Panc1 (cell line): ENCODE data around the gene NUP93. TPM values are rescaled to one million over a fixed set of nuclear protein-coding genes. Genes with fewer than 3 reads are reported as not detected.

Experiments used
- ATAC-seq: fragments of 200-7000 bp; cut with Tn5 transposase; 2 replicates; pipeline ENCODE4 v1.9.1; 2020; ENCODE audit warnings: mild to moderate bottlenecking, moderate library complexity
- BruUV-seq: library from RNA; stranded (reverse); fragments of 400-500 nt; replicated peaks from 2 replicates; lab custom pipeline; 2021; lab: Mats Ljungman, UMichigan
- CTCF ChIA-PET: fragments of 300-600 bp; sonication (Branson Sonifier 250); formaldehyde crosslinking; loops from one replicate; lab custom pipeline; 2022; ENCODE audit warnings: antibody characterized with exemption; lab: Charles Lee
- POLR2A ChIA-PET: fragments of 300-600 bp; sonication (Branson Sonifier 250); formaldehyde crosslinking; loops from one replicate; lab custom pipeline; 2022; ENCODE audit warnings: antibody characterized with exemption; lab: Charles Lee
- DNase-seq: peaks from one replicate; pipeline ENCODE4 v3.0.0-alpha.2; 2010; ENCODE audit warnings: low read depth, low spot score
- H3K27ac ChIP-seq: 2 replicates; pipeline ENCODE4 v1.5.1; 2011; ENCODE audit warnings: mild to moderate bottlenecking, low read length, inconsistent platforms
- H3K27me3 ChIP-seq: fragments of 200-500 bp; sonication (Bioruptor generic); 2 replicates; pipeline ENCODE4 v1.6.0; 2014; ENCODE audit warnings: low read length, inconsistent platforms; ENCODE audit not compliant: control insufficient read depth, insufficient read depth
- H3K36me3 ChIP-seq: fragments of 200-500 bp; sonication (Bioruptor generic); 2 replicates; pipeline ENCODE4 v1.5.1; 2014; ENCODE audit warnings: inconsistent platforms, mild to moderate bottlenecking, low read length, moderate library complexity; ENCODE audit not compliant: control insufficient read depth, insufficient read depth
- H3K4me1 ChIP-seq: 2 replicates; pipeline ENCODE4 v1.5.1; 2011; ENCODE audit warnings: inconsistent platforms, mild to moderate bottlenecking, low read length, moderate library complexity; ENCODE audit not compliant: control insufficient read depth, insufficient read depth
- H3K4me3 ChIP-seq, 2 experiments: 2 replicates each; pipeline ENCODE4 v1.5.1; 2011 to 2012; ENCODE audit warnings: low read depth in 2 of 2, low read length in 2 of 2, mild to moderate bottlenecking in 2 of 2, inconsistent platforms in 1 of 2, moderate library complexity in 1 of 2
- H3K9me3 ChIP-seq: fragments of 200-500 bp; sonication (Bioruptor generic); 2 replicates; pipeline ENCODE4 v1.5.1; 2014; ENCODE audit warnings: low read depth, mild to moderate bottlenecking, inconsistent platforms, low read length, moderate library complexity; ENCODE audit not compliant: control insufficient read depth, insufficient read depth
- CTCF ChIP-seq: fragments of 450-650 bp; IDR thresholded peaks from 2 replicates; pipeline ENCODE4 v1.5.1; 2017; ENCODE audit warnings: mild to moderate bottlenecking
- POLR2AphosphoS5 ChIP-seq: IDR thresholded peaks from 2 replicates; pipeline ENCODE4 v1.6.1; 2012; ENCODE audit warnings: mild to moderate bottlenecking, low read depth, low read length, moderate library complexity
- REST ChIP-seq, 2 experiments: IDR thresholded peaks; 2 replicates each; pipeline ENCODE4 v1.6.1; 2011 to 2012; ENCODE audit warnings: low read depth in 2 of 2, control low read depth in 1 of 2, low read length in 1 of 2, mild to moderate bottlenecking in 1 of 2, moderate library complexity in 1 of 2; ENCODE audit not compliant: insufficient read depth in 1 of 2
- SIN3A ChIP-seq: IDR thresholded peaks from 2 replicates; pipeline ENCODE4 v1.6.1; 2012; ENCODE audit warnings: low read depth, mild to moderate bottlenecking, low read length, moderate library complexity, borderline replicate concordance; ENCODE audit not compliant: insufficient read depth
- TCF7L2 ChIP-seq: IDR thresholded peaks from 2 replicates; pipeline ENCODE4 v1.6.1; 2011; ENCODE audit warnings: mild to moderate bottlenecking, low read depth, low read length, inconsistent platforms
- in situ Hi-C: cut with HindIII; loops from 2 replicates; pipeline ENCODE4 v1.10.0; 2016; ENCODE audit warnings: low sequenced_read_pairs, low pct_unique_long_range_greater_than_20kb
- intact Hi-C: fragments of 100-400 bp; cut with micrococcal nuclease; formaldehyde crosslinking; loops from one replicate; pipeline ENCODE4 v1.10.0; 2022; ENCODE audit not compliant: unreplicated experiment
- total RNA-seq: library from RNA; stranded (reverse); gene quantifications from one replicate; pipeline ENCODE4 v1.2.1, GENCODE V29; 2021; ENCODE audit not compliant: unreplicated experiment

The NUP93 gene
- total RNA-seq, 1 experiment from 2014 or later = 88.5 TPM

GRCh38 chr16:56755038-56755437 is 25.1 kb downstream of the NUP93 start:
- BruUV-seq = no TSS peak
- Histone ChIP-seq H3K9me3 (peaks cover 3% of the 10 kb centered on the region; the same call in 1 of the 2 replicates), H3K27ac (no peak overlapping the region), H3K36me3 (no peaks in the 10 kb centered on the region), H3K27me3 (no peaks in the 10 kb centered on the region), H3K4me1 (peaks cover 1% of the 10 kb centered on the region; the same call in 1 of the 2 replicates), H3K4me3 (no peak overlapping the region)
- in situ Hi-C loops = no loop called here
- TF ChIP-seq TCF7L2 (no peak), REST (IDR thresholded peaks at IDR 0.05; ENCODE audit: insufficient read depth in 1 of 2, low read depth in 2 of 2, low read length in 1 of 2) (no peak), SIN3A (no peak), POLR2AphosphoS5 (no peak), CTCF (no peak)
- intact Hi-C loops = no loop called here
- ChIA-PET POLR2A (no interaction called here), CTCF (no interaction called here)
- ATAC-seq = no peak
- DNase-seq = no peak

GRCh38 chr16:56758432-56758831 is 28.5 kb downstream of the NUP93 start:
- ChIA-PET POLR2A (no interaction called here), CTCF (no interaction called here)
- TF ChIP-seq POLR2AphosphoS5 = no peak
- TF ChIP-seq CTCF = no peak
- no peak for TF ChIP-seq SIN3A
- TF ChIP-seq REST (IDR thresholded peaks at IDR 0.05; ENCODE audit: insufficient read depth in 1 of 2, low read depth in 2 of 2, low read length in 1 of 2) = no peak
- no peak for TF ChIP-seq TCF7L2
- Histone ChIP-seq H3K4me3 (no peak overlapping the region), H3K9me3 (peaks cover under 1% of the 10 kb centered on the region; the same call in 1 of the 2 replicates), H3K36me3 (no peaks in the 10 kb centered on the region; the same call in 1 of the 2 replicates), H3K4me1 (no peaks in the 10 kb centered on the region), H3K27ac (no peak overlapping the region), H3K27me3 (no peaks in the 10 kb centered on the region)
- in situ Hi-C loops = no loop called here
- no TSS peak for BruUV-seq
- intact Hi-C loops = no loop called here
- no peak for DNase-seq
- ATAC-seq = no peak
